GM12801 (cell line): Measurements from ENCODE around the gene ABL2.

Source experiments
- CTCF ChIP-seq: IDR thresholded peaks from one replicate; pipeline ENCODE4 v1.5.1; 2011; ENCODE audit warnings: control low read depth; ENCODE audit not compliant: insufficient read length; ENCODE audit errors: extremely low read depth

Gene ABL2

GRCh38 chr1:179156708-179157107, 72.8 kb downstream of the ABL2 start:
- TF ChIP-seq CTCF, result no peak

DNA sequence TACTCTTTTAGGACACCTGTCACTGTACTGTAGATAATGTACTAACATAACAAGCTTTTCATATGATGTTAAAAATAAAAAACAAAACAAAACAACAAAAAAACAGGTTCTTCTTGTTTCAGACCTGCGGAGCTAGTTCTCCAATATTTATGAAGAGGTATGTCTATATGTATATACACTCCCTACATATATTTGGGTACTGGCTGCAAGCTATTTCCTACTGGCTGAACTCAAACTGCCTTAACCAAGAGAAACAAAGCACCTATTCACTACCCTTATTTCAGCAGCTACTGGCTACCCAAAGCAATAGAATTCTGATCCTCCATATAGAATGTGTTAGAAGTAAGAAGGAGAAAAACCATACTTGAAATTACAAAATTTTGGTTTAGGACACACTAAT, 73.5 kb downstream of the ABL2 start:
- TF ChIP-seq CTCF, result no peak

- no peak for TF ChIP-seq CTCF
Measured at GRCh38 chr1:179155615-179156014, 73.9 kb downstream of the ABL2 start.

- TF ChIP-seq CTCF, result no peak
Measured at GRCh38 chr1:179154437-179154836, 75.0 kb downstream of the ABL2 start.

GRCh38 chr1:179153217-179153616, 76.3 kb downstream of the ABL2 start:
- TF ChIP-seq CTCF, result no peak

DNA sequence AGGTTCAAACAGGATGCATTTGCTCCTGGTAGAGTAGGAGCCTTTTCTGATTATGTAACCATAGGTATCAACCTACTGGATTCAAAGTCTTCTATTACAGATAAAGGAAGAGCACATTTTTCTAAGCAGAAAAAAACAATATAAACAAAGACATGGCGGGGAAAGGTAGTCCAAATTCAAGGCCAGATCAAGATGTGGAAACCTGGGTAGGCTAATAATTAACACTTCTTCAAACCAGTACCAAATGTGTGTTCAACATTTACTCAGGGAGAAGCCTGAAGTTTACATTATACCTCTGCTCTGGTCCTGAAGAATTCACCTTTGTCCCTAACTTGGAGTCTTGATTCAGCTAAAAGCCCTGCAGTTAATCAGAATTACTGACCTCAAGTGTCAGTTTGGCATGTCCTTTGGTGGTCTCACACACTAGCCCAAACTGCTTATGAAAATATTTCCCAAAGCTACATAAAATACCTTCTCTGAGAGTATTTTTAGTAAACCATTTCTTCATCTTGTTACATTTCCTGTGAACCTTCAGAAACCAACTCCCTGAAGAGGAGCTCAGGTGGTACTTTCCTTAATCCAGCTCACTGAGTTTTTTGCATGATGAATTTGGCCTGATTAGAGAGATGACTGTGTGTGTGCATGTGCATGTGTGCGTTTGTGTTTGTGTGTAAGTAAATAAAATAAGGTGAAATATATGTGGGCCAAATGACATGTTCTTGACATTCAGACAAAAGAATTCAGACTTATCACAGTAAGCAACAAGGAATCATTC, 77.4 kb downstream of the ABL2 start:
- TF ChIP-seq CTCF, result no peak

- no peak for TF ChIP-seq CTCF
Measured at GRCh38 chr1:179146911-179147310, 82.6 kb downstream of the ABL2 start.
